NCI-H345 treated with DMSO at 0.1 percent for 48 hours (cell line): ENCODE data around the gene LSM14A.
"Not testable (repeated sequence)": the region's sequence is repeated elsewhere in the genome, so short reads cannot be mapped to it uniquely, and the experiment has no call there.

ENCODE experiments used
- DNase-seq: peaks from one replicate; lab custom pipeline; 2025; ENCODE audit not compliant: unreplicated experiment; lab: John Stamatoyannopoulos, UW

Gene LSM14A

GRCh38 chr19:34189199-34189916 lies 17.1 kb downstream of the LSM14A start:
- DNase-seq: no peak

- no peak for DNase-seq
Measured at GRCh38 chr19:34189917-34190425, 17.7 kb downstream of the LSM14A start.

- DNase-seq: no peak
Measured at GRCh38 chr19:34191355-34191962, 19.2 kb downstream of the LSM14A start.

DNA sequence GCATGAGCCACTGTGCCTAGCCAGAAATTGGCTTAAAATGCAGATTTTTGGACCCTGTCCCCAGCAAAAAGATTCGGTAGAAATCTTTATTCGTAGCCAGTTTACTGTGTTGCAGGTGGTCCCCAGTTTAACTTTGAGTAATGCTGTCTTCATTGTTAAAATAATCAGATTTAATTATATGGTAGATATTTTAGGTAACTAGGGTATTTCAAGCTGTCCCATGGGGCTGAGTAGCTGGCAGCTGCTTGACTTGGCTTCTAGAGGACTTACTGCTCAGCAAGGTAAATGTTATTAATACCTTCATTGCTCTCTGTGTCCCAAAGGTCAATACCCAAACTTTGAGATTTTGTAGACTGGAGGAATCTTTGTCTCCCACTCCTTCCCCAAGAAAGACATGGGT lies 21.1 kb downstream of the LSM14A start:
- DNase-seq: no peak

DNA sequence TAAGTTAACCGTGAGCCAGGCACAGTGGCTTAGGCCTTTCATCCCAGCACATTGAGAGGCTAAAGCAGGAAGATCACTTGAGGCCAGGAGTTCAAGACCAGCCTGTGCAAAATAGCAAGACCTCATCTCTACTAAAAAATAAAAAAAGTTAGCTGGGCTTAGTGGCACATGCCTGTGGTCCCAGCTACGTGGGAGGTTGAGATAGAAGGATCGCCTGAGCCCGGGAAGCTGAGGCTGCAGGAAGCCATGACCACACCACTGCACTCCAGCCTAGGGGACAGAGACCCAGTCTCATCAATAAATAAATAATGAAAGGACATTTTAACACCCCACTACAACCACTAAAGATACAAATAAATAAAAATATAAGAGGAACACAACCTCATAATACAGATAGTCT lies 21.6 kb downstream of the LSM14A start:
- no peak for DNase-seq

GRCh38 chr19:34201133-34201532 lies 28.8 kb downstream of the LSM14A start:
- DNase-seq: no peak

DNA sequence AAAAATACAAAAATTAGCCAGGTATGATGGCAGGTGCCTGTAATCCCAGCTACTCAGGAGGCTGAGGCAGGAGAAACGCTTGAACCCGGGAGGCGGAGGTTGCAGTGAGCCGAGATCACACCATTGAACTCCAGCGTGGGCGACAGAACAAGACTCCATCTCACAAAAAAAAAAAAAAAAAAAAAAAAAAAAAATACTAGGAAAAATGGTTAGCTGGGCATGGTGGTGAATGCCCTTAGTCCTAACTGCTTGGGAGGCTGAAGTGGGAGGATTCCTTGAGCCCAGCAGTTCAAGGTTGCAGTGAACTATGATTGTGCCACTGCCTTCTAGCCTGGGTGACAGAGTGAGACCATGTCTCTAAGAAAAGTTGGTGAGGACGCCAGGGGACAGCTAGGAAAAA lies 33.0 kb downstream of the LSM14A start:
- DNase-seq: not testable (repeated sequence)

GRCh38 chr19:34208291-34208884 lies 36.1 kb downstream of the LSM14A start:
- no peak for DNase-seq

DNA sequence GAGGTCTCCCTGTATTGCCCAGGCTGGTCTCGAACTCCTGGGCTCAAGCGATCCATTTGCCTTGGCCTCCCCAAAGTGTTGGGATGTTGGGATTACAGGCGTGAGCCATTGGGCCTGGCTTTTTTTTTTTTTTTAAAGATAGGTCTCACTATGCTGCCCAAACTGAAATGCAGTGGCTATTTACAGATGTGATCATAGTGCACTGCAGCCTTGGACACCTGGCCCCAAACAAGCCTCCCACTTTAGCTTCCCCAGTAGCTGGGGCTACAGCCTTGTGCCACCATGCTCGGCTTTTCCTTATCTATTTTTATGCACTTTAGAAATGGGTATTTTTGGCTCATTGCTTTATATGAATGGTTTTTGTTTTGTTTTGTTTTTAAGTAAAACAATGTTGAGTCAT lies 37.4 kb downstream of the LSM14A start:
- DNase-seq: no peak

- no peak for DNase-seq
Measured at GRCh38 chr19:34213283-34213682, 41.0 kb downstream of the LSM14A start.

GRCh38 chr19:34214040-34214439 lies 41.7 kb downstream of the LSM14A start:
- no peak for DNase-seq

- DNase-seq: no peak
Measured at GRCh38 chr19:34215006-34215665, 42.8 kb downstream of the LSM14A start.

DNA sequence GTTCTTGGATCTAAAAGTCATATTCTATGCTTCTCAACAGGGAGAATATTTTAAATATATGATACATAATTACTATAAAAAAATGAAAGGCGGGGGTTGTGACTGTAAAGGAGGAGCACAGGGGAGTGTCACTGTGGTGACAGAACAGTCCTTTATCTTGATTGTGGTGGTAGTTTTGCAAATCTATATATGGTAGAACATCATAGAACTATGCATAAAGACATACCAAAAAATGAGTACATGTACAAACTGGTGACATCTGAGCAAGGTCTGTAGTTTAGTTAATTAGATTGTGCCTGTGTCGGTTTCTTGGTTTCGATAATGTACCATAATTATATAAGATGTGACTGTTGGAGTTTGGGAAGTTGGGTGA lies 43.3 kb downstream of the LSM14A start:
- no peak for DNase-seq

GRCh38 chr19:34216745-34217219 lies 44.5 kb downstream of the LSM14A start:
- not testable (repeated sequence) for DNase-seq

GRCh38 chr19:34217952-34218817 lies 45.9 kb downstream of the LSM14A start:
- peak; percentile 66 for DNase-seq

- DNase-seq: no peak
Measured at GRCh38 chr19:34218818-34219164, 46.5 kb downstream of the LSM14A start.

GRCh38 chr19:34220472-34221063 lies 48.3 kb downstream of the LSM14A start:
- DNase-seq: peak; percentile 43

DNA sequence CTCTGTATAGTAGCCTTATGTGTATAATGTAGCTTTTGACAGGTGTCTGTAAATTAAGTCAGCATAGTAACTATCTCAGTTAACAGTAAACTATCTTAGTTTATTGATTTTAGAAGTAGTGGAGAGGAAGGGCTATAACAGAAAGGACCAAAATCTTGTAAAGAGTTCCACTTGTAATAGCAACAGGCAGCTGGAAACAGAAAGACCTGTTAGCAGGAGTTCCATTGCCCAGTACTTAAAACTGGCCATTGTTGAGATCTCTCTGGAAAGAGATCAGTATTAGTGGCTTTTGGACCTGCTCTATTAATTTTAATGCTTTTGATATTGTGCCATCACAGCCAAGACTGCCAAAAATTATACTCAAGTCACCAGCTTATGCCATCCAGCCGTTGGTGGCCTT lies 50.1 kb downstream of the LSM14A start:
- DNase-seq: no peak

GRCh38 chr19:34224996-34225658 lies 52.8 kb downstream of the LSM14A start:
- DNase-seq: no peak

DNA sequence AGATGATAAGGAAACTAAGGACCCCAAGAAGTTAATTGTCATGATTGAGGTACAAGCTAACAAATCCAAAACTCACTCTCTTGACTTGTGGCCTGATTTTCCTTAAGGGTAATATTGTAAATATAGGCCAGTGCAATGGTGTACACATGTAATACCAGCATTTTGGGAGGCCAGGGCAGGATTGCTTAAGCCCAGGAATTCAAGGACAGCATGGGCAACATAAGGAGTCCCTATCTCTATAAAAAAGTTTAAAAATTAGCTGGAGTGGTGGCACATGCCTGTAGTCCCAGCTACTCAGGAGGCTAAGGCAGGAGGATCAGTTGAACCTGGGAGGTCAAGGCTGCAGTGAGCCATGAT lies 53.3 kb downstream of the LSM14A start:
- DNase-seq: no peak
